H1 (cell line): Measurements from ENCODE around the gene ANAPC7.
A peak's percentile ranks its signal among the peaks of the same experiment; 100 is the strongest.
"Not testable (repeated sequence)": the region's sequence is repeated elsewhere in the genome, so short reads cannot be mapped to it uniquely, and the experiment has no call there.

Experiments used
- EP300 ChIP-seq, 2 experiments: IDR thresholded peaks; 1 replicate in 1 of 2; 2 replicates in 1 of 2; pipeline ENCODE4 v1.6.1; 2011 to 2012; ENCODE audit warnings: low read depth in 2 of 2, low read length in 2 of 2, mild to moderate bottlenecking in 2 of 2, borderline replicate concordance in 1 of 2, inconsistent platforms in 1 of 2, moderate library complexity in 1 of 2
- EZH2 ChIP-seq: fragments of 200-600 bp; sonication (generic); IDR thresholded peaks from 2 replicates; pipeline ENCODE4 v1.7.1; 2012; ENCODE audit warnings: low read depth, mild to moderate bottlenecking, moderate library complexity, low read length, inconsistent platforms; ENCODE audit not compliant: severe bottlenecking
- SP1 ChIP-seq: IDR thresholded peaks from 2 replicates; pipeline ENCODE4 v1.6.1; 2011; ENCODE audit warnings: low read depth, low read length
- TF ChIP-seq, protein P1 (sequence below), 3 experiments: IDR thresholded peaks; 1 replicate in 2 of 3; 2 replicates in 1 of 3; pipeline versions ENCODE4 v1.5.1 to v1.6.1; 2011; ENCODE audit warnings: low read length in 3 of 3, mild to moderate bottlenecking in 3 of 3, inconsistent platforms in 2 of 3, low read depth in 1 of 3, moderate library complexity in 1 of 3; ENCODE audit not compliant: insufficient read depth in 1 of 3; ENCODE audit errors: control extremely low read depth in 1 of 3

GRCh38 chr12:110358384-110359097 lies 45.0 kb downstream of the ANAPC7 start:
- TF ChIP-seq, protein P1, sequence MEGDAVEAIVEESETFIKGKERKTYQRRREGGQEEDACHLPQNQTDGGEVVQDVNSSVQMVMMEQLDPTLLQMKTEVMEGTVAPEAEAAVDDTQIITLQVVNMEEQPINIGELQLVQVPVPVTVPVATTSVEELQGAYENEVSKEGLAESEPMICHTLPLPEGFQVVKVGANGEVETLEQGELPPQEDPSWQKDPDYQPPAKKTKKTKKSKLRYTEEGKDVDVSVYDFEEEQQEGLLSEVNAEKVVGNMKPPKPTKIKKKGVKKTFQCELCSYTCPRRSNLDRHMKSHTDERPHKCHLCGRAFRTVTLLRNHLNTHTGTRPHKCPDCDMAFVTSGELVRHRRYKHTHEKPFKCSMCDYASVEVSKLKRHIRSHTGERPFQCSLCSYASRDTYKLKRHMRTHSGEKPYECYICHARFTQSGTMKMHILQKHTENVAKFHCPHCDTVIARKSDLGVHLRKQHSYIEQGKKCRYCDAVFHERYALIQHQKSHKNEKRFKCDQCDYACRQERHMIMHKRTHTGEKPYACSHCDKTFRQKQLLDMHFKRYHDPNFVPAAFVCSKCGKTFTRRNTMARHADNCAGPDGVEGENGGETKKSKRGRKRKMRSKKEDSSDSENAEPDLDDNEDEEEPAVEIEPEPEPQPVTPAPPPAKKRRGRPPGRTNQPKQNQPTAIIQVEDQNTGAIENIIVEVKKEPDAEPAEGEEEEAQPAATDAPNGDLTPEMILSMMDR (IDR thresholded peaks at IDR 0.05; ENCODE audit: control extremely low read depth in 1 of 3, insufficient read depth in 1 of 3, low read depth in 1 of 3, low read length in 3 of 3) = peak in 1 of 3 experiments; percentile 10; a peak in 1 of 4 replicates
- TF ChIP-seq EP300 (IDR thresholded peaks at IDR 0.05; ENCODE audit: borderline replicate concordance in 1 of 2, low read depth in 2 of 2, low read length in 2 of 2); EZH2; SP1: not testable (repeated sequence)
